GM12873 (cell line): Measurements from ENCODE around the gene HYAL1.

Experiments used
- TF ChIP-seq, protein P1 (sequence below): IDR thresholded peaks from 2 replicates; pipeline ENCODE4 v1.5.1; 2012; ENCODE audit warnings: low read depth, mild to moderate bottlenecking, moderate library complexity, low read length, control low read depth; ENCODE audit not compliant: insufficient read depth; ENCODE audit errors: missing control alignments

Gene HYAL1

DNA sequence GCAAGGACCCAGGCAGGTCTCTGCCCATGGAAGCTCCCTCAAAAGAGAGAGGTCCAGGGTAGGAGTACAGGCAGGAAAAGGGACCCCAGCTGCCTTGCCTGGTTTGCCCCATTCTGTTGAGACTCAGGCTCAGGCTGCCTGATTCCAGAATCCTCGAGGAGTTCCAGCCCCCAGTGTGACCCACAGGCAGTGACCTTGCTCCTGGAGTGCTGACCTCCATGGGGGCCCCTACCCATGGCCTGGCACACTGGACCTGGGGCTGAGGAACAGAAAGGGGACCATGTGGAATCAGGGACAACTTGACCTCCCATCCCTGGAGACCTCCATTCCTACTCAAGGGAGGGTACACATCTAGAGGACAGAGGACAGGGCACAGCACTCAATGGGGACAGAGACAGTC, 37.8 kb downstream of the HYAL1 start:
- TF ChIP-seq, protein P1, sequence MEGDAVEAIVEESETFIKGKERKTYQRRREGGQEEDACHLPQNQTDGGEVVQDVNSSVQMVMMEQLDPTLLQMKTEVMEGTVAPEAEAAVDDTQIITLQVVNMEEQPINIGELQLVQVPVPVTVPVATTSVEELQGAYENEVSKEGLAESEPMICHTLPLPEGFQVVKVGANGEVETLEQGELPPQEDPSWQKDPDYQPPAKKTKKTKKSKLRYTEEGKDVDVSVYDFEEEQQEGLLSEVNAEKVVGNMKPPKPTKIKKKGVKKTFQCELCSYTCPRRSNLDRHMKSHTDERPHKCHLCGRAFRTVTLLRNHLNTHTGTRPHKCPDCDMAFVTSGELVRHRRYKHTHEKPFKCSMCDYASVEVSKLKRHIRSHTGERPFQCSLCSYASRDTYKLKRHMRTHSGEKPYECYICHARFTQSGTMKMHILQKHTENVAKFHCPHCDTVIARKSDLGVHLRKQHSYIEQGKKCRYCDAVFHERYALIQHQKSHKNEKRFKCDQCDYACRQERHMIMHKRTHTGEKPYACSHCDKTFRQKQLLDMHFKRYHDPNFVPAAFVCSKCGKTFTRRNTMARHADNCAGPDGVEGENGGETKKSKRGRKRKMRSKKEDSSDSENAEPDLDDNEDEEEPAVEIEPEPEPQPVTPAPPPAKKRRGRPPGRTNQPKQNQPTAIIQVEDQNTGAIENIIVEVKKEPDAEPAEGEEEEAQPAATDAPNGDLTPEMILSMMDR = no peak

DNA sequence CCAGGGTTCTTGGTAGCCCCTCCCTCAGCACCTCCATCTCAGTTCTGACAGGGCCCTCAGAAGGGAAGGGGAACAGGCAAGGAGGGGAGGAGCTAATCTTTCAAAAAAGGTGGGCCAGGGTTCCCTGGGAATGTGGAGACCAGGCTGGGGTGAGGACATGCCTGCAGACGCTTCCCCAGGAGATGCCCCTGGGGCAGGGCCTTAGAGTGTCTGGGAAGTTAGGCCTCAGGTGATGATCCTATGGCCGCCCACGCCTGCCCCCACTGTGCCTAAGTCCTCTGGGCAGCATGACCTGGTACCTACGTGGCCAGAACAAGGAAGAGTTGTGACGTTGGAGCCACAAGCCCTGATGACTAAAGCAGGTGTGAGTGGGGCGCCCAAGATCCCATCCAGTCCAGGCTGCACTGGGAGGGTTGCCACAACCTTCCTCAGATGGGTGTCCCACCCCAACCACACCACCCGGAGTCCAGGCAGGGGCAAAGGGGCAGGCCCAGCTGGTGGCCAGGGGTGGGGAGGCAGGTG, 38.3 kb downstream of the HYAL1 start:
- TF ChIP-seq, protein P1 = no peak

DNA sequence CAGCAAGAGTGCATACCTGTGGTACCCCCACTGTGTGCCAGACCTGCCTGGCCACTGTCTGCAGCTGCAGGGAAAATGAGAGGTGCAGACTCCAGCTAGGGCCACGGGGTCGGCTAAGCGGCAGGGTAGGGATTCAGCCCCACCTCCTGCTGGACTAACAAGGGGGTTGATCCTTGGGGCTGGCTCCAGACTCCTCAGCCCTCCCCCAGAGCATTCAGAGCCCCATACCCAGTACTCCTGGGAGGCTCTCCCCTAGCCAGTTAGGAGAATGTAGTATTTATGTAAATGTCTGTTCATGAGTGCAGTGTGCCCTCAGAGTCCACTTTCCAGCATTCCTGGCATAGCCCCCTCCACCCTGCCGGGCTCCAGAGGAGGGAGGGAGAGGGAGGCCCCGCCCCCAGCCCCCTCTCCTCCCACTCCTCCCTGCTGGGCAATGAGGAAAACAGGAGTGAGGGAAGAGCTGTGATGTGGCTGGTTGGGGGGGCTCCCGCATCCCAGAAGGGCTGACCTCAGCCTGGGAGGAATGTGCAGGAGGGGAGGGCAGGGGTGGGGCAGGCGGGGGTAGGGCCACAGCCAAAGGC, 38.9 kb downstream of the HYAL1 start:
- TF ChIP-seq, protein P1 = no peak

DNA sequence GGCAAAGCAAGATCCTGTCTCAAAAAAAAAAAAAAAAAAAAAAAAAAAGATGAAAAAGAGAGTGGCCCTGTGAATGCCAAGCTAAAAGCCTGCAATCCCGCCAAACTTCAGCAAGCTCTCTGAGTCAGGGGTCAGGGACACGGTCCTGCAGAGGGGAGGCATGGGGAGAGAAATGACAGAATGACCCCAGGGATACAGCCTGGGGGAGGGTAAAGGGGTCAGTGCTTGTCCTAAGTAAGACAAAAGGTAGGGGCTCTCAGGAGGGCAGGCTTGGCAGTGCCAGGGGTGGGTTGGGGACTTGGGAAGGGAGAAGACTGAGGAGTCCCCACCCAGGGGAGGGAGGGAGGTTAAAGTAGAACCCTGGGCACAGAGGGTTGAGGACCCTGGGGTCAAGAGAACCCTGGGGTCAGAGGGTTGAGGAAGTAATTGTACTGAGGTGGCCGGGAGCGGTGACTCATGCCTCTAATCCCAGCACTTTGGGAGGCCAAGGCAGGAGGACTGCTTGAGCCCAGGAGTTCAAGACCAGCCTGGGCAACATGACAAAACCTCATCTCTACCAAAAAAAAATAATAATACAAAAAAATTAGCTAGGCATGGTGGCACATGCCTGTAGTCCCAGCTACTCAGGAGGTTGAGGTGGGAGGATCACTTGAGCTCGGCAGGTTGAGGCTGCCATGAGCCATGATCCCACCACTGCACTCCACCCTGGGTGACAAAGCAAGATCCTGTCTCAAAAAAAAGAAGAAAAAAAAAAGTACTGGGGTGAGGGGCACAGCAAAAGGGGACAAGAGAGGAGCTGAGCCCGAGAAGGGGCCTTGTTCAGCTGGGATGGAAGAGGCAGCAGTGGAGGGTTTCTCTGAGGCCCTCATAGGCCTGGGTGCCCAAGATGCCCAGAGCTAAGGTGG, 39.6 kb downstream of the HYAL1 start:
- TF ChIP-seq, protein P1 = no peak

DNA sequence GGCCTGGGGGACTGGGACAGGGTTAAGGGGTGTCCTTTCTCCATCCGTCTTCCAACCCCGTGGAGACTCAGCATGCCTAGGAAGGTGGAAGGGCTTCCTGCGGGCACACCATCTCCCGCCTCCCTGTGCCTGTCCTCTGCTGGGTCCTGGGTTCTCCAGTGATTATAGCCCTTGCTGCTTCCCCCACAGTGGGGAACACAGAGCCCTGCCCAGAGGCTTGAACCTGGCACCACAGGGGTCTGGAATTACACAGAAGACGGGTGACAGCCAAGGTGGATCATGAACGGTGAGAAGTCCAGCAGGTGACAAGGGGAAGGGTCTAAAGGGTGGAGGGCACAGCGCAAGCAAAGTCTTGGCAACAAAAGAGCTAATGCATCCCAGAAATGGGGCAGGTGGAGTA, 40.6 kb downstream of the HYAL1 start:
- TF ChIP-seq, protein P1 = no peak

DNA sequence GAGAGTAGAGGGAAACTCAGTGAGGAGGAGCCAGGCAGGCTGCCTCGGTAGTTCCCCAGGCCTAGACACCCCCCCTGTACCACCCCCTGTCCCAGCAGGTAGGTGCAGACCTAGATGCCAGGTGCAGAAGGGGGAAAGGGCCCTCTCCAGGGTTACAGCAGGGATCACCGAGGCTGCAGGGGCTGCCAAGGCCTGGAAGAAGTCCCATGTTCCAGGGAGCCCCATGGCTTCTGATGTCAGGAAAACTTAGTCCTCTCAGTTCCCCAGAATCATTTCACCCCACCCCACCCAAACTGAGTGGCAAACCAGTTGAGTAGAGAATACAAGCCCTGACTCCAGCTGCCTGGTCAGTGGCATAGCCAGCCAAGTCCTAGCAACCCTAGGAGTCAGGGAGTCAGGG, 41.9 kb downstream of the HYAL1 start:
- TF ChIP-seq, protein P1 = no peak

DNA sequence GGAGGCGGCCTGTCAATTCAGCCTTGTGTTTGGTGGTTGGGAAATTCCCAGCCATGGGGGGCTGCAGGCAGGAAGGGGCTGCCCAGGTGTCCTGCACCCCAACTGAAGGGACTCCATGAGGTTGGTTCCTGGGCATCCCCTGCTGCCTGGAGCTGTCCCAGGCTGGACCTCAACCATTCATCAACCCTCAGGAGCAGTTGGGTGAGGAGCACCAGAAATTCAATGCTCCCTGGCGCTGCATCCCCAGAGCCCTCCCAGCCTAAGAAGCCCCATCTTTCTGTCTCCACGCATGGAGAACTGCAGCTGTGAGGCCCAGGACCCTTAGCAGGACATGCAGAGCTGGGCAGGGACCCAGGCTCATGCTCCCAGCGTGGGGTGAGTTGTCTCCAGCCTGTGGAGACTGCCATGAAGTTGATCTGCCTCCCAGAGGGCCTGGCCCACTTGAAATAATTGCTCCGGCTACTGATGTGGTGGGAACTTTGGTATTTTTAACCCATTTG, 42.4 kb downstream of the HYAL1 start:
- TF ChIP-seq, protein P1 = no peak
